K562 (cell line): Measurements from ENCODE around the gene TTC23L. TPM values are rescaled to one million over a fixed set of nuclear protein-coding genes. Genes with fewer than 3 reads are reported as not detected.

Source experiments
- ATAC-seq: fragments of 200-7000 bp; cut with Tn5 transposase; 3 replicates; pipeline ENCODE4 v1.9.1; 2020; ENCODE audit warnings: moderate library complexity
- BruUV-seq: library from RNA; stranded (reverse); fragments of 400-500 nt; replicated peaks from 2 replicates; lab custom pipeline; 2021; lab: Mats Ljungman, UMichigan
- CTCF ChIA-PET: fragments of 300-600 bp; formaldehyde crosslinking; extraction: SDS; loops from one replicate; lab custom pipeline; 2021; ENCODE audit warnings: low intra/inter-chr PET ratio; lab: Yijun Ruan, JAX
- POLR2A ChIA-PET: fragments of 300-600, 350-650 bp; sonication (Branson Sonifier 250); formaldehyde crosslinking; extraction: SDS; loops from one replicate; lab custom pipeline; 2021; ENCODE audit warnings: antibody characterized with exemption, inconsistent platforms; lab: Yijun Ruan, JAX
- DNase-seq, 4 experiments: peaks; one replicate each; pipeline versions ENCODE4 v3.0.0 to v3.0.0-alpha.2; 2011 to 2018; ENCODE audit warnings: low spot score in 3 of 4, mixed read lengths in 3 of 4; ENCODE audit errors: extremely low read depth in 1 of 4
- FAIRE-seq: peaks from 2 replicates; lab custom pipeline; 2011; peaks lifted over from hg19 to GRCh38; lab: Jason Lieb, UNC
- H2AFZ ChIP-seq: 2 replicates; pipeline ENCODE4 v1.6.0; 2011; ENCODE audit warnings: low read depth, low read length, control low read depth, inconsistent platforms
- H3K27ac ChIP-seq: fragments of 200-600 bp; 3 replicates; pipeline ENCODE4 v1.8.0; 2011; ENCODE audit warnings: low read depth, mild to moderate bottlenecking, control low read depth, inconsistent platforms, low read length, moderate library complexity, mixed read lengths; ENCODE audit errors: extremely low read depth
- H3K27me3 ChIP-seq, 2 experiments: fragments of 300-600 bp in 1 of 2; 2 replicates in 1 of 2; 3 replicates in 1 of 2; pipeline versions ENCODE4 v1.6.0 to v1.8.0; 2011; ENCODE audit warnings: inconsistent platforms in 2 of 2, low read length in 2 of 2, mild to moderate bottlenecking in 1 of 2, mixed read lengths in 1 of 2, moderate library complexity in 1 of 2; ENCODE audit not compliant: control insufficient read depth in 2 of 2, insufficient read depth in 2 of 2
- H3K36me3 ChIP-seq: fragments of 300-600 bp; 3 replicates; pipeline ENCODE4 v1.8.0; 2011; ENCODE audit warnings: mild to moderate bottlenecking, low read length, inconsistent platforms; ENCODE audit not compliant: control insufficient read depth, insufficient read depth
- H3K4me1 ChIP-seq, 2 experiments: fragments of 200-600 bp in 1 of 2; replicated peaks in 1 of 2; 2 replicates in 1 of 2; 3 replicates in 1 of 2; pipeline versions ENCODE4 v1.5.1 to v1.8.0; 2011; ENCODE audit warnings: inconsistent platforms in 2 of 2, low read length in 2 of 2, mild to moderate bottlenecking in 1 of 2, mixed read lengths in 1 of 2, moderate library complexity in 1 of 2; ENCODE audit not compliant: control insufficient read depth in 2 of 2, insufficient read depth in 2 of 2
- H3K4me2 ChIP-seq: 2 replicates; pipeline ENCODE4 v1.6.1; 2011; ENCODE audit warnings: low read length, control low read depth, inconsistent platforms, mixed read lengths; ENCODE audit not compliant: insufficient read depth
- H3K4me3 ChIP-seq: fragments of 200-600 bp; sonication (generic), shearing (Covaris generic); 2 replicates; pipeline ENCODE4 v1.5.1; 2016; ENCODE audit warnings: control low read depth, inconsistent platforms
- H3K79me2 ChIP-seq: fragments of 200-600 bp; 3 replicates; pipeline ENCODE4 v1.8.0; 2011; ENCODE audit warnings: low read length, inconsistent platforms; ENCODE audit not compliant: control insufficient read depth, insufficient read depth
- H3K9ac ChIP-seq, 2 experiments: 2 replicates each; pipeline versions ENCODE4 v1.6.0 to v1.6.1; 2011; ENCODE audit warnings: low read depth in 2 of 2, low read length in 2 of 2, control low read depth in 1 of 2, inconsistent platforms in 1 of 2, mild to moderate bottlenecking in 1 of 2, mixed read lengths in 1 of 2; ENCODE audit not compliant: insufficient read depth in 1 of 2
- H3K9me1 ChIP-seq: one replicate; pipeline ENCODE4 v1.6.0; 2011; ENCODE audit warnings: inconsistent platforms, mild to moderate bottlenecking, low read length, moderate library complexity; ENCODE audit not compliant: control insufficient read depth, insufficient read depth
- H3K9me3 ChIP-seq: replicated peaks from 2 replicates; pipeline ENCODE4 v1.5.1; 2011; ENCODE audit warnings: low read depth, low read length, inconsistent platforms; ENCODE audit not compliant: control insufficient read depth, insufficient read depth
- H4K20me1 ChIP-seq: replicated peaks from 2 replicates; pipeline ENCODE4 v1.6.1; 2011; ENCODE audit warnings: low read length, inconsistent platforms, mixed read lengths; ENCODE audit not compliant: control insufficient read depth, insufficient read depth
- CHD7 ChIP-seq: fragments of 200-600 bp; sonication (generic); IDR thresholded peaks from one replicate; pipeline ENCODE4 v1.6.1; 2012; ENCODE audit warnings: mild to moderate bottlenecking, low read depth, low read length, inconsistent platforms
- RBM25 ChIP-seq: fragments of 200-400 bp; formaldehyde crosslinking; IDR thresholded peaks from 2 replicates; pipeline ENCODE4 v1.6.1; 2018; ENCODE audit warnings: low read length, low read depth, moderate library complexity; ENCODE audit not compliant: severe bottlenecking
- SIX5 ChIP-seq, 2 experiments: IDR thresholded peaks; 2 replicates each; pipeline ENCODE4 v1.6.1; 2011; ENCODE audit warnings: low read length in 2 of 2, borderline replicate concordance in 1 of 2, low read depth in 1 of 2, mild to moderate bottlenecking in 1 of 2, moderate library complexity in 1 of 2; ENCODE audit not compliant: insufficient read depth in 1 of 2
- SMARCA5 ChIP-seq: fragments of 450-650 bp; IDR thresholded peaks from 2 replicates; pipeline ENCODE4 v1.6.1; 2016
- TAL1 ChIP-seq: fragments of 450-650 bp; IDR thresholded peaks from 2 replicates; pipeline ENCODE4 v1.6.1; 2016; ENCODE audit warnings: mild to moderate bottlenecking
- ZNF695 ChIP-seq: fragments of 450-650 bp; formaldehyde crosslinking; IDR thresholded peaks from 2 replicates; pipeline ENCODE4 v1.4.0; 2020; ENCODE audit warnings: mild to moderate bottlenecking, moderate library complexity
- WGBS: fragments of 100-300 bp; shearing (Covaris generic); methylation state at CpG from one replicate; pipeline ENCODE4 v1.1.6; 2016; ENCODE audit warnings: low coverage, mixed read lengths; ENCODE audit not compliant: insufficient coverage; ENCODE audit errors: missing lambda C conversion rate; 5-methylcytosine and 5-hydroxymethylcytosine counted together
- in situ Hi-C: fragments of 300-500 bp; cut with MboI; formaldehyde crosslinking; loops from 4 replicates; pipeline ENCODE4 v1.15.0; 2018; ENCODE audit warnings: inconsistent platforms, mixed read lengths
- intact Hi-C: fragments of 100-400 bp; cut with micrococcal nuclease; formaldehyde crosslinking; loops from 2 replicates; pipeline ENCODE4 v1.14.2; 2022
- polyA plus RNA-seq, 8 experiments: library from polyadenylated mRNA; depleted of rRNA in 4 of 8; stranded (reverse) in 5 of 8; unstranded in 3 of 8; fragments of >200 nt; fragmentation: Nextera tagmentation in 2 of 8; fragmentation: Illumina TruSeq in 1 of 8; extraction: Ambion mirVana in 2 of 8; extraction: Trizol in 1 of 8; gene quantifications; 2 replicates each; pipeline versions ENCODE4 v1.2.1 to v1.2.3, GENCODE V29; 2011 to 2014; ENCODE audit warnings: inconsistent platforms in 1 of 8, missing spikeins in 1 of 8
- total RNA-seq, 7 experiments: library from RNA; depleted of rRNA in 6 of 7; stranded (reverse); fragments of >200 nt in 6 of 7; fragmentation: Illumina TruSeq in 2 of 7; extraction: Trizol in 2 of 7; gene quantifications; 2 replicates each; pipeline versions ENCODE4 v1.2.1 to v1.2.3, GENCODE V29; 2011 to 2021; ENCODE audit warnings: low replicate concordance in 1 of 7
- TF ChIP-seq, protein P1 (sequence below): sonication (generic); formaldehyde crosslinking; IDR thresholded peaks from 2 replicates; pipeline ENCODE4 v1.8.0; 2022; ENCODE audit warnings: mild to moderate bottlenecking, missing genetic modification reagents
- TF ChIP-seq, protein P2 (sequence below), 2 experiments: fragments of 250-450 bp in 1 of 2; fragments of 450-650 bp in 1 of 2; sonication (Bioruptor Pico) in 1 of 2; IDR thresholded peaks; 2 replicates each; pipeline versions ENCODE4 v1.6.1 to v1.8.0; 2016 to 2021; ENCODE audit warnings: mild to moderate bottlenecking in 2 of 2, moderate library complexity in 2 of 2, missing compliant biosample characterization in 1 of 2, missing genetic modification characterization in 1 of 2

TTC23L gene
- total and polyA plus RNA-seq, 9 of the 15 experiments (the other 6 are each of a cell fraction or from before 2014, with no cell fraction given), result 0.03 to 0.32 (median 0.14) TPM; not detected in 2

GRCh38 chr5:34894716-34895115 lies 55.8 kb downstream of the TTC23L start:
- no peak for FAIRE-seq
- TF ChIP-seq, protein P1, sequence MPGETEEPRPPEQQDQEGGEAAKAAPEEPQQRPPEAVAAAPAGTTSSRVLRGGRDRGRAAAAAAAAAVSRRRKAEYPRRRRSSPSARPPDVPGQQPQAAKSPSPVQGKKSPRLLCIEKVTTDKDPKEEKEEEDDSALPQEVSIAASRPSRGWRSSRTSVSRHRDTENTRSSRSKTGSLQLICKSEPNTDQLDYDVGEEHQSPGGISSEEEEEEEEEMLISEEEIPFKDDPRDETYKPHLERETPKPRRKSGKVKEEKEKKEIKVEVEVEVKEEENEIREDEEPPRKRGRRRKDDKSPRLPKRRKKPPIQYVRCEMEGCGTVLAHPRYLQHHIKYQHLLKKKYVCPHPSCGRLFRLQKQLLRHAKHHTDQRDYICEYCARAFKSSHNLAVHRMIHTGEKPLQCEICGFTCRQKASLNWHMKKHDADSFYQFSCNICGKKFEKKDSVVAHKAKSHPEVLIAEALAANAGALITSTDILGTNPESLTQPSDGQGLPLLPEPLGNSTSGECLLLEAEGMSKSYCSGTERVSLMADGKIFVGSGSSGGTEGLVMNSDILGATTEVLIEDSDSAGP, result no peak
- TF ChIP-seq CHD7 (no peak), RBM25 (peak; percentile 90), SMARCA5 (0 out of 2 replicates have a peak, but pooled peaks have one; percentile 18), TAL1 (no peak), SIX5 (IDR thresholded peaks at IDR 0.05; ENCODE audit: borderline replicate concordance in 1 of 2, insufficient read depth in 1 of 2, low read depth in 1 of 2, low read length in 2 of 2) (no peak), ZNF695 (CRISPR knock-in tag) (no peak)
- TF ChIP-seq, protein P2, sequence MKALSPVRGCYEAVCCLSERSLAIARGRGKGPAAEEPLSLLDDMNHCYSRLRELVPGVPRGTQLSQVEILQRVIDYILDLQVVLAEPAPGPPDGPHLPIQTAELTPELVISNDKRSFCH (CRISPR knock-in tag; IDR thresholded peaks at IDR 0.05), result no peak
- TF ChIP-seq, protein P2 (tag; IDR thresholded peaks at IDR 0.05), result no peak

More at GRCh38 chr5:34894716-34895115, 55.8 kb downstream of the TTC23L start:
- Histone ChIP-seq H3K9ac (no peak overlapping the region), H3K9me3 (no peaks in the 10 kb centered on the region), H3K9me1 (no peaks in the 10 kb centered on the region), H3K4me2 (no peak overlapping the region), H2AFZ (no peak overlapping the region), H3K4me1 (peaks cover 6 to 16% of the 10 kb centered on the region in 2 experiments), H4K20me1 (no peaks in the 10 kb centered on the region), H3K27me3 (no peaks in the 10 kb centered on the region), H3K4me3 (no peak overlapping the region), H3K79me2 (no peaks in the 10 kb centered on the region), H3K27ac (no peak overlapping the region), H3K36me3 (no peaks in the 10 kb centered on the region; the same call in 2 of the 3 replicates)
- BruUV-seq, result no TSS peak
- in situ Hi-C loops (loop anchor here (5.0 to 10.0 kb wide), 2 partner anchors 377 to 410 kb away; no protein-coding TSS in a partner anchor), intact Hi-C loops (loop anchor here (5.0 kb wide), 3 partner anchors 62 to 108 kb away; no protein-coding TSS in a partner anchor)
- DNase-seq (no peak), ATAC-seq (no peak)
- POLR2A ChIA-PET, result interaction anchor here (1.1 to 1.3 kb wide), 2 partner anchors 9 to 240 kb away, joined by 3 read pairs; no protein-coding TSS in a partner anchor
- CTCF ChIA-PET, result no interaction called here
- WGBS, result 90% methylated on average over 1 of the region's 1 CpG
